ENCODE results near the gene OSBPL5.

OSBPL5 gene

GRCh38 chr11:3165916-3166267 is 782 bp upstream of the OSBPL5 start:
- FAIRE-seq (no peak), DNase-seq (ENCODE audit: insufficient read length, low spot score) (no peak)
- no peak for TF ChIP-seq CTCF (IDR thresholded peaks at IDR 0.05; ENCODE audit: insufficient read depth, missing control alignments)

GRCh38 chr11:3164552-3165151 is 458 bp downstream of the OSBPL5 start:
- no peak for DNase-seq (ENCODE audit: insufficient read length, low spot score)
- FAIRE-seq = no peak
- TF ChIP-seq CTCF (IDR thresholded peaks at IDR 0.05; ENCODE audit: insufficient read depth, missing control alignments) = no peak

- no peak for TF ChIP-seq CTCF (IDR thresholded peaks at IDR 0.05; ENCODE audit: insufficient read depth, missing control alignments)
- no peak for DNase-seq (ENCODE audit: insufficient read length, low spot score)
- no peak for FAIRE-seq
Observed at GRCh38 chr11:3164138-3164551, 965 bp downstream of the OSBPL5 start.

GRCh38 chr11:3163241-3163981 is 1.7 kb downstream of the OSBPL5 start:
- DNase-seq (ENCODE audit: insufficient read length, low spot score) (no peak), FAIRE-seq (no peak)
- no peak for TF ChIP-seq CTCF (IDR thresholded peaks at IDR 0.05; ENCODE audit: insufficient read depth, missing control alignments)

- FAIRE-seq (no peak), DNase-seq (ENCODE audit: insufficient read length, low spot score) (no peak)
- no peak for TF ChIP-seq CTCF (IDR thresholded peaks at IDR 0.05; ENCODE audit: insufficient read depth, missing control alignments)
Observed at GRCh38 chr11:3162410-3163240, 2.5 kb downstream of the OSBPL5 start.

DNA sequence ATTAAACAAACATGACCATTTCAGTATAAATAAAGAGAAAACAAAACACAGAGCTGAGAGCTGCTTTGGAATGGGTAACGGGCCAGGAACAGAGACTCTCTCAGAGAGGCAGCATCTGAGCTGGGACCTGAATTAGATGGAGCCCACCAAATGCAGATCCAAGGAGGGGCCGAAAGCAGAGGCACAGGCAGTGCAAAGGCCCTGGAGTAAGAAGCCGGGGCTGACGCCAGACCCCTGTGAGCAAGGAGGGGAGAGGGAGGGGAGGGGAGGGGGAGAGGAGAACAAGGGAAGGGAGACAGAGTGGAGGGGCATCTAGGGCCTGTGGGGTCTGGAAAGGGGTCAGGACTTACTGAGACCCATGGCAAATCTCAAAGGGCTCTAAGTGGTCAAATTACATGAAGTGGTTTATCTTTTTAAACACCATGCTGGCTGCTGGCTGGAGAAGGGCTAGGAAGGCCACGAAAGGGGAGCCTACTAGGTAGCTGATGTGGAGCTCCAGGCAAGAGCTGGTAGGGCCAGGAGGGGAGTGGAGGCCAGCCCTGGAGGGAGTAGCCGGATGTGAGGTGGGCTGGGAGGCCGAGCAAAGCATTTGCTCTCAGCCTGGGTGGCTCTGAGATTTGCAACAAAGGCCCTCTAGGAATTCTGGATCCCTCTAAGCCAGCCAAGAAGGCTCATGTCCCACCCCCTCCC is 3.2 kb downstream of the OSBPL5 start:
- FAIRE-seq = no peak
- TF ChIP-seq CTCF (IDR thresholded peaks at IDR 0.05; ENCODE audit: insufficient read depth, missing control alignments) = no peak
- no peak for DNase-seq (ENCODE audit: insufficient read length, low spot score)

All from D721Med (cell line).